ENCODE data around the gene ZNF777.

DNA sequence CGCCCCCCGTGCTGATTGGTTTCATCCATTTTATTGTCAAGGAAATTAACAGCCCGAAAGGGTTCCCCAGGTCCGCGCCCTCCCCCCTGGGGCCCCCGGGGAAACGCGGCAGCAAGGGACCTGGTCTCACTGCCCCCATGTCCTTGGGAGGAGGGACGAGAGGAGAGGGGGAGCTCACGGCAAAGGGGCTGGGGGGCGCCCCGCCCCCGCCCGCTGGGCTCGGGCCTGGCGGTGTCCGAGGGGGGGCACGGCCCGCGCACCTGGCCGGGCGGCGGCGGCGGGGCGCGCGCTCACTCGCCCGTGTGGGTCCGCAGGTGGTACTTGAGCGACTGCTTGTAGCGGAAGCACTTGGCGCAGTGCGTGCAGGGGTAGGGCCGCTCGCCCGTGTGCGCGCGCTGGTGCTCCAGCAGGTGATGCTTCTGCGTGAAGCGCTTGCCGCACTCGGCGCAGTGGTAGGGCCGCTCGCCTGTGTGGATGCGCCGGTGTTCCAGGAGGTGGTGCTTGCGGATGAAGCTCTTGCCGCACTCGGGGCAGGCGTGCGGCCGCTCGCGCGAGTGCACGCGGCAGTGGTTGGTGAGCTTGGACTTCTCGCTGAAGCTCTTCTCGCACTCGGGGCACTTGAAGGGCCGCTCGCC, 29.3 kb downstream of the ZNF777 start:
- TF ChIP-seq, protein P1, sequence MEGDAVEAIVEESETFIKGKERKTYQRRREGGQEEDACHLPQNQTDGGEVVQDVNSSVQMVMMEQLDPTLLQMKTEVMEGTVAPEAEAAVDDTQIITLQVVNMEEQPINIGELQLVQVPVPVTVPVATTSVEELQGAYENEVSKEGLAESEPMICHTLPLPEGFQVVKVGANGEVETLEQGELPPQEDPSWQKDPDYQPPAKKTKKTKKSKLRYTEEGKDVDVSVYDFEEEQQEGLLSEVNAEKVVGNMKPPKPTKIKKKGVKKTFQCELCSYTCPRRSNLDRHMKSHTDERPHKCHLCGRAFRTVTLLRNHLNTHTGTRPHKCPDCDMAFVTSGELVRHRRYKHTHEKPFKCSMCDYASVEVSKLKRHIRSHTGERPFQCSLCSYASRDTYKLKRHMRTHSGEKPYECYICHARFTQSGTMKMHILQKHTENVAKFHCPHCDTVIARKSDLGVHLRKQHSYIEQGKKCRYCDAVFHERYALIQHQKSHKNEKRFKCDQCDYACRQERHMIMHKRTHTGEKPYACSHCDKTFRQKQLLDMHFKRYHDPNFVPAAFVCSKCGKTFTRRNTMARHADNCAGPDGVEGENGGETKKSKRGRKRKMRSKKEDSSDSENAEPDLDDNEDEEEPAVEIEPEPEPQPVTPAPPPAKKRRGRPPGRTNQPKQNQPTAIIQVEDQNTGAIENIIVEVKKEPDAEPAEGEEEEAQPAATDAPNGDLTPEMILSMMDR (IDR thresholded peaks at IDR 0.05): no peak
- no peak for TF ChIP-seq POLR2AphosphoS5 (IDR thresholded peaks at IDR 0.05; ENCODE audit: low read depth, low read length)
- no peak for TF ChIP-seq SIN3A (IDR thresholded peaks at IDR 0.05; ENCODE audit: borderline replicate concordance, insufficient read depth, low read depth, low read length)

Data from Panc1 (cell line).